IPS-NIHi7 (cell line): ENCODE results near the gene DNAJC16.
"Not testable (repeated sequence)": the region's sequence is repeated elsewhere in the genome, so short reads cannot be mapped to it uniquely, and the experiment has no call there.

ENCODE experiments used
- DNase-seq: peaks from one replicate; pipeline ENCODE4 v3.0.0; 2012; ENCODE audit warnings: mixed read lengths; ENCODE audit errors: extremely low spot score

DNAJC16 gene

GRCh38 chr1:15579683-15580047 is 53.0 kb downstream of the DNAJC16 start:
- no peak for DNase-seq

- DNase-seq, result no peak
Observed at GRCh38 chr1:15583016-15583706, 56.5 kb downstream of the DNAJC16 start.

- DNase-seq, result peak; percentile 92
Observed at GRCh38 chr1:15584489-15585363, 58.1 kb downstream of the DNAJC16 start, which contains the start of gene AGMAT. Gene AGMAT (minus strand): TSS chr1:15585051. CDS start chr1:15584967, 84 bp downstream.

GRCh38 chr1:15592285-15592684 is 65.6 kb downstream of the DNAJC16 start:
- DNase-seq, result no peak

- DNase-seq, result no peak
Observed at GRCh38 chr1:15595809-15596617, 69.4 kb downstream of the DNAJC16 start.

- no peak for DNase-seq
Observed at GRCh38 chr1:15598436-15598835, 71.8 kb downstream of the DNAJC16 start.

- DNase-seq, result peak; percentile 97
Observed at GRCh38 chr1:15603050-15603965, 76.7 kb downstream of the DNAJC16 start.

GRCh38 chr1:15603966-15604282 is 77.3 kb downstream of the DNAJC16 start:
- not testable (repeated sequence) for DNase-seq

- not testable (repeated sequence) for DNase-seq
Observed at GRCh38 chr1:15604400-15604799, 77.8 kb downstream of the DNAJC16 start.

- DNase-seq, result no peak
Observed at GRCh38 chr1:15605398-15606383, 79.0 kb downstream of the DNAJC16 start.

- no peak for DNase-seq
Observed at GRCh38 chr1:15609631-15610030, 83.0 kb downstream of the DNAJC16 start.

- DNase-seq, result no peak
Observed at GRCh38 chr1:15610167-15610566, 83.5 kb downstream of the DNAJC16 start.

- DNase-seq, result peak; percentile 52
Observed at GRCh38 chr1:15616373-15617172, 89.9 kb downstream of the DNAJC16 start.

GRCh38 chr1:15617173-15618076 is 90.8 kb downstream of the DNAJC16 start, which contains the start of gene DDI2:
Gene DDI2 (plus strand): TSS chr1:15617458. CDS start chr1:15617671, 213 bp downstream.
- DNase-seq, result peak; percentile 95

- no peak for DNase-seq
Observed at GRCh38 chr1:15618077-15618654, 91.5 kb downstream of the DNAJC16 start.

GRCh38 chr1:15618655-15619525 is 92.2 kb downstream of the DNAJC16 start:
- DNase-seq, result no peak

- DNase-seq, result no peak
Observed at GRCh38 chr1:15620155-15620545, 93.5 kb downstream of the DNAJC16 start.
